Right lobe of liver (tissue), 4 donors: ENCODE measurements around the gene RHOBTB1.

Experiments
- CTCF ChIP-seq, 4 donors: fragments of 200-600 bp in 3 of 4; fragments of 450-650 bp in 1 of 4; IDR thresholded peaks; one replicate each; pipeline versions ENCODE4 v1.5.1 to v1.8.0; 2016 to 2022; ENCODE audit warnings: antibody characterized with exemption in 4 of 4, mild to moderate bottlenecking in 2 of 4
- POLR2A ChIP-seq: fragments of 450-650 bp; IDR thresholded peaks from one replicate; pipeline ENCODE4 v1.6.1; 2017; ENCODE audit warnings: antibody characterized with exemption, mild to moderate bottlenecking
- donor health status: DM: no; HTN: no; CAD: no.
- donor health status: DM: no; HTN: no; CAD: no.
- donor health status: DM: no; HTN: yes; CAD: no.

GRCh38 chr10:60908031-60908430 is 36.0 kb downstream of the RHOBTB1 start:
- TF ChIP-seq POLR2A (no peak), CTCF (IDR thresholded peaks at IDR 0.05) (no peak)
